ENCODE results near the gene FCER2.

FCER2 gene

DNA sequence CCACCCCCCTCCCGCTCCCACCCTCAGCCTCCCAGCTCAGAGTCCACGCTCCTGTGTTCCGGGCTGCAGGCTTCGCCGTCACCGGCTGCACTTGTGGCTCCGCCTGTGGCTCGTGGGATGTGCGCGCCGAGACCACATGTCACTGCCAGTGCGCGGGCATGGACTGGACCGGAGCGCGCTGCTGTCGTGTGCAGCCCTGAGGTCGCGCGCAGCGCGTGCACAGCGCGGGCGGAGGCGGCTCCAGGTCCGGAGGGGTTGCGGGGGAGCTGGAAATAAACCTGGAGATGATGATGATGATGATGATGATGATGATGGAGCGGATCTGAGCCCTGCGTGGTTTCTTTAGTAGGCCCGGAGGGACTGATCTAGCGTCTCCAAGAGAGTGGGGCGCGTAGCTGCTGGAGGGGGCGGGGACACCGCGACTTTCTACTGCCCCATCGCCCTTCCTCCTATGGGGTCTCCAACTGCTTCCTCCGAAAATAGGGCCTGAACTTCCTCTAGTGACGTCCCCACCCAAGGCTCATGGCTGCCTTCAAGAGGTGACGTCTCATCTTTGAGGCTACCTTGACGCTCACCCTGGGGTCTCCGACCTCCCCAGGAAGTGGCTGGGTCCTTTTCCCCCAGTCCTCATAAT, 31.7 kb downstream of the FCER2 start:
- TF ChIP-seq POLR2A (IDR thresholded peaks at IDR 0.05; ENCODE audit: low read depth, low read length), result no peak
- FAIRE-seq (no peak), DNase-seq (ENCODE audit: insufficient read length, low spot score) (no peak)

DNA sequence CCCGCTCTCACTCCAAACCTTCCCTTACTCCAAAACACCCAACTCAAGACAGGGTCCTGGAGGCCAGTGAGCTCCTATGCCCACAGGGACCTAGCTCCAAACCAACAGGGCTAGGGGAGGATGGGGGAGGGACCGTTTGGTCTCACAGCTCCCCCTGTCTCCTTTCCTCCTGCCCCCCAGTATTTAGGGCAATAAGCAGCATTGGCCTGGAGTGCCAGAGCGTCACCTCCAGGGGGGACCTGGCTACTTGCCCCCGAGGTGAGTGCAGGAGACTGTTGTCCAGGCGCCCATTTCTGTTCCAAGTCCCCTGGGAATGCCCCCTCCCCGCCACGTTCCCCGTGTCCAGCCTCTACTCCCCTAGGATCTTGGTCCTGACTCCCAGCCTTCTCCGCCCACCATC, 32.3 kb downstream of the FCER2 start:
- TF ChIP-seq POLR2A (IDR thresholded peaks at IDR 0.05; ENCODE audit: low read depth, low read length), result no peak
- FAIRE-seq, result no peak
- no peak for DNase-seq (ENCODE audit: insufficient read length, low spot score)

DNA sequence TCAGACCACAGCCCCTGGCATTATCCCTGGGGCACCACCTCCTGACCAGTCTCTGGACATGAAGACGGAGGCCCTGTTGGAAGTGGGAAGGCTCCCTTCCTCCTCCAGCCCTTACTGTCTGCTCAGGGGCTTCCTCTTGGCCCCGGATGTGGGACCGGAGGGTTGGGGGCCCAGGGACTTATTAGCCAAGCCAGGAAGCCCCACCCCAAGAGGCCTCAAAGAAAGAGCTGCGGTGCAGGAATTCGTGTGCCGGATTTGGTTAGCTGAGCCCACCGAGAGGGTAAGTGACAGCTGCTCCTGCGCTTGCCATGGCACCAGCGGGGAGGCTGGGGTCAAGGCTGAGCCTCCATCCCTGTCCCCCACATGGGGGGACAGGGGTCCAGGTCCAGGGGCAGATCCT, 33.1 kb downstream of the FCER2 start, which contains the start of gene RETN:
RETN (plus strand) TSS at position 208 of the 400 bp plus-strand sequence. CDS start 278 bp downstream, outside the sequence.
- TF ChIP-seq POLR2A (IDR thresholded peaks at IDR 0.05; ENCODE audit: low read depth, low read length), result no peak
- DNase-seq (ENCODE audit: insufficient read length, low spot score) (no peak), FAIRE-seq (no peak)

DNA sequence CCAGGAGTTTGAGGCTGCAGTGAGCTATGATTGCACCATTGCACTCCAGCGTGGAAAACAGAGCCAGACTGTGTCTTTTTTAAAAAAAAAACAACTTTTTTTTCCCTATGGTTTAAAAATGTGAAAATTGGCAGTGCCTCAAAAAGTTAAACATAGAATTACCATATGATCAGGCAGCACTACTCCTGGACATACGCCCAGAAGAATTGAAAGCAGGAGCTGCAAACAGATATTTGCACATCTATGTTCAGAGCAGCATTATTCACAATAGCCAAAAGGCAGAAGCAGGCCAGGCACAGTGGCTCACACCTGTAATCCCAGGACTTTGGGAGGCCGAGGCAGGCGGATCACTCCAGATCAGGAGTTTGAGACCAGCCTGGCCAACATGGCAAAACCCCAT, 36.9 kb downstream of the FCER2 start:
- FAIRE-seq (no peak), DNase-seq (ENCODE audit: insufficient read length, low spot score) (no peak)
- no peak for TF ChIP-seq POLR2A (IDR thresholded peaks at IDR 0.05; ENCODE audit: low read depth, low read length)

DNA sequence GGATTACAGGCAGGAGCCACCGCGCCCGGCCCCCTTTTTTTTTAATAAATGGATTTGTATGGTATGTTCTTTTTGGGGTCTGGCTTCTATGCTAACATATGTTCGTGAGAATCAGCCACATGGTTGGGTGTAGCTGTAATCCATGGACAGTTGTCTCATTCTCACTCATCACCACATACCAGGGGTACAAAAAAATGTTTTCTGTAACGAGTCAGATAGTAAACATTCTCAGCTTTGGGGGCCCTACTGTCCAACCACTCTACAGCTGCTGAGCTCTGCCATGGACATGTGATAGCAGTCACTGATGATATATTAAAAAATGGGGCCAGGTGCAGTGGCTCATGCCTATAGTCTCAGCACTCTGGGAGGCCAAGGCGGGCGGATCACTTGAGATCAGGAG, 38.2 kb downstream of the FCER2 start:
- no peak for FAIRE-seq
- TF ChIP-seq POLR2A (IDR thresholded peaks at IDR 0.05; ENCODE audit: low read depth, low read length), result no peak
- DNase-seq (ENCODE audit: insufficient read length, low spot score), result no peak

DNA sequence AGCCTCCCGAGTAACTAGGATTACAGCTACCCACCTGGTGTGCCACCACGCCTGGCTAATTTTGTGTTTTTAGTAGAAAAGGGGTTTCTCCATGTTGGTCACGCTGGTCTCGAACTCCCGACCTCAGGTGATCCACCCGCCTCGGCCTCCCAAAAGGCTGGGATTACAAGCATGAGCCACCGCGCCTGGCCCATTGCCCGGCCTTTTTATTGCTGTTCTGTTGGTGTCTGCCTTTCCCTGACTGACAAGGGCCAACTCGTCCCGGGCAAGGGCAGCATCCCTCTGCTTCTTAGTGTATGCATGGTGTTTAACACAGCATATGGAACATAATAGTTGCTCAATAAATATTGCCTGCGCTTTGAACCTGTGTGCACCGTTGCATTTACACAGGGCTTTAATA, 39.3 kb downstream of the FCER2 start:
- DNase-seq (ENCODE audit: insufficient read length, low spot score) (no peak), FAIRE-seq (no peak)
- no peak for TF ChIP-seq POLR2A (IDR thresholded peaks at IDR 0.05; ENCODE audit: low read depth, low read length)

DNA sequence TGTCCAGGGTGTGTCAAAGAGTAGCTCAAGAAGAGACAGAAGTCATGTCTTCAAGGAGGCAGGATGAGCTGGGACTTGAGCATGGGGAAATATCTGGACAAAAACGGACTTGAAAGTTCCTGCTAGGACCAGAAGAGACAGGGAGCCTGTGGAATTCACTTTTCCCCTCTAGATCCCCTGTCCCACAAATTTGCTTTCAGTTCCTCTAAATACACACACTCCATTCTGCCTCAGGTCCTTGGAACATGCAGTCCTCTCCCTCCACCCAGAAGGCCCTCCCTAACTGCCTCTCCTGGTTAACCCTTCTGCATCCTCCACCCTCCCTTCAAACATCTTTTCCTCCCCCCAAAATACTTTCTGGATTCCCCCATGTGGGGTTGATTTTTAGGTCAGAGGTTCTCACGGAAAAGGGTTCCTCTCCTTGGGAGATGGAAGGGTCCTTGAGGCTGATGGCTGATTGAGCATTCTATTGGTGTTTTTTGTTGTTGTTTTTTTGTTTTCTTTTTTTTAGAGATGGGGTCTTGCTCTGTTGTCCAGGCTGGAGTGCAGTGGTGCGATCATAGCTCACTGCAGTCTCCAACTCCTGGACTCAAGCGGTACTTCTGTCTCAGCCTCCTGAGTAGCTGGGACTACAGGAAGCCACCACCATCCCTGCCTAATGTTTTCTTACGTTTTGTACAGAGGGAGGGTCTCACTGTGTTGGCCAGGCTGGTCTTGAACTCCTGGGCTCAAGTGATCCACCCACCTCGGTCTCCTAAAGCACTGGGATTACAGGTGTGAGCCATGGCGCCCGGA, 40.0 kb downstream of the FCER2 start:
- TF ChIP-seq POLR2A (IDR thresholded peaks at IDR 0.05; ENCODE audit: low read depth, low read length), result no peak
- FAIRE-seq (no peak), DNase-seq (ENCODE audit: insufficient read length, low spot score) (no peak)

DNA sequence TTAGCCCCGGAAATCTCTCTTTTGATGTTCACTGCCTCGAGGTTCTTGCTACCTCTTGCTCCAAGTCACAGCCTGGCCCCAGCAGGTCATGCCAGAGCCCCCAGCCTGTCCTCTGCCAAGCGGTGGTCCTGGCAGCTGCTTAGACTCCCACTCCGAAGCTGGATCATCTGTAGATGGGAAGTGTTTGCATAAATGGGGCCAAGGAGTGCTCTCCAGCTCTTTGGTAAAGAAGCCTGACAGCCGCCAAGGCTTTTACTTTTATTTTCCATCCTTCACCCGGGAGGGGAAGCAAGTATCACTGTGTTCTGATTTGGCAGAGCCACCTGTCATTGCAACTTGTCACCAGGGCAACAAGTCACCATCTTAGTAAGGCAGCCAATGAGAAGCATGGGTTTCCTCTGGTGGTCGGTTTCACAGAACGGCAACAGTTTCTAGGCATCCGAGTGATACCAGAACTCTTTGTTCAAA, 43.7 kb downstream of the FCER2 start:
- DNase-seq (ENCODE audit: insufficient read length, low spot score) (no peak), FAIRE-seq (no peak)
- TF ChIP-seq POLR2A (IDR thresholded peaks at IDR 0.05; ENCODE audit: low read depth, low read length), result no peak

DNA sequence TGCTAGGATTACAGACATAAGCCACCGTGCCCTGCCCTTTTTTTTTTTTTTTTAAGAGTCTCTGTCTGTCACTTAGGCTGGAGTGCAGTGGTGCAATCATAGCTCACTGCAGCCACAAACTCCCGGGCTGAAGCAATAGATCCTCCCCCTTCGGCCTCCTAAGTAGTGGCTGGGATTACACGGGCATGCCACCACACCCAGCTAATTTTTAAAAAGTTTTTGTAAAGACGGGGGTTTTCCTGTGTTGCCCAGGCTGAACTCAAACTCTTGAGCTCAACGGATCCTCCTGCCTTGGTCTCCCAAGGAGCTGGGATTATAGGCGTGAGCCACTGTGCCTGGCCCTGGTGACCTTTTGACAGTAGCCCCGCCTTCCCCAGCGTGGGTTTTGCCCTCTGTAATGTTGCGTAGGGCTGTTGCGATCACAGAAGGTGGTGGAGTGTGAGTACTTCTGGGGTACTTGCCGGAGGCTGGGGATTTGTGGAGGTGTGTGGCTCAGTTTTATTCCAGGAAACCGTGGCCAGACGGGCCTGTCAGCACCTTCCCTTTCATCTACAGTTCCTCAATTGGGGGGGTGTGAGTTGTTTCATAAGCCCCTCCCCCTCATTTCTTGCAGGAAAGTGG, 44.7 kb downstream of the FCER2 start:
- no peak for FAIRE-seq
- TF ChIP-seq POLR2A (IDR thresholded peaks at IDR 0.05; ENCODE audit: low read depth, low read length), result no peak
- DNase-seq (ENCODE audit: insufficient read length, low spot score), result no peak

DNA sequence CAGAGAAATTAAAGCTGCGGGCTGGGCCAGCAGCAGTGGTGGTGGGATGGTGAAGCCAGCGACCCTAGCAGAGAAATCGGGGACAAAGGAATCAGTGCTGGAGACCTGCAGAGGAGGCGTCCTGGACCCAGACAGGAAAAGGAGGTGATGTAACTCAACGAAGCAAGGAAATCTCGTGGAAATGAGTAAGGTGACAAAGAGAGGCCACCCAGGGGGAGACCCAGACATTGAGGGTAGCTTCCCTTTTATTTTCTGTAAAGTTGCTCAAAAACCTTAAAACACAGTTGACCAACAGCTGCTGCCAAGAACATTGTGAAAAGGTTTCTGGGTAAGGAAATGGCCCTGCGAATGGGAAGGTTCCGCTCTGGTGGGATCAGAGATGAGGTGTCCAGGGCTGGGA, 46.4 kb downstream of the FCER2 start:
- FAIRE-seq (no peak), DNase-seq (ENCODE audit: insufficient read length, low spot score) (no peak)
- TF ChIP-seq POLR2A (IDR thresholded peaks at IDR 0.05; ENCODE audit: low read depth, low read length), result no peak

DNA sequence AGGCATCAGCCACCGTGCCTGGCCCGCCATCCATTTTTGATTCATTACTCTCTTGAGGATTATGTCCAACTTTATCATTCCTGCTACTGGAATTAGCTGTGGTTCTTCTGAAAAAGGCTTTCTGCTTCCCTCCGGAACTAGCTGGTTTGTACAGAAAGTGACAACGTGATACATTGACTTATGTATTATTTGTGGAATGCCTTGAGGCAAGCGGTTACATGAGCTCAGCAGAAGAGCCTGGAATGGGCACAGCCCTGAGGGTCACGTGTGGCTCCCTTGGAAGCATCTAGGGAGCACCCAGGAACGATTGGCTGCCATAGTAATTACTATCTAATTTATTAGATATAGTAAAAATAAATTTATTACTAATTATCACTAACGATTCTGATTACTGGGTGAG, 47.5 kb downstream of the FCER2 start:
- no peak for FAIRE-seq
- DNase-seq (ENCODE audit: insufficient read length, low spot score), result no peak
- no peak for TF ChIP-seq POLR2A (IDR thresholded peaks at IDR 0.05; ENCODE audit: low read depth, low read length)

DNA sequence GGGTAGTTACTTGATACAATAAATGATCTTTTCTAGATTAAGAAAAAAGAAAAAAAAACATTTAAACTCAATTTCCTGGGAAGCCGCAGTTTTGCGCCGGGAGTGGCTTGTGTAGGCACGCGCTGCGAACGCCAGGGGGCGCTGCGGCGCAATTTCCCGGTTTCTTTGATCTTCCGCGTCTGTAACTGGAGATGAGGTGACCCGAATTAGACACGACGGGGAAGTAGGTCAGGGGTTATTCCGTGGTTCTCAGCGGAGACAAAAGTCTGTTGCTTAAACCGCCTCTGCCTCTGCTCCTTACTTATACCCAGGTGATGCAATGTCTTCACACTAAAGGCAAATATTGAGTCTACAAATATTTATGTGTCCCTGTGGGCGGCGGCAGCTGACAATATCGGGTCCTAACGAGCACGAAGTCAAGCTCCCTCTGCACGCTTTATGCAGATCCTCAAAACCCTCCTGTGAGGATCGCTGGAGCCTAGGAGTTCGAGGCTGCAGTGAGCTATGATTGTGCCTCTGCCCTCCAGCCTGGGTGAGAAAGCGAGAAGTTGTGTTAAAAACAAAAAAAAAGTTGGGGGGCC, 49.8 kb downstream of the FCER2 start:
- peak; percentile 6 for FAIRE-seq
- TF ChIP-seq POLR2A (IDR thresholded peaks at IDR 0.05; ENCODE audit: low read depth, low read length), result no peak
- DNase-seq (ENCODE audit: insufficient read length, low spot score), result peak; percentile 86

DNA sequence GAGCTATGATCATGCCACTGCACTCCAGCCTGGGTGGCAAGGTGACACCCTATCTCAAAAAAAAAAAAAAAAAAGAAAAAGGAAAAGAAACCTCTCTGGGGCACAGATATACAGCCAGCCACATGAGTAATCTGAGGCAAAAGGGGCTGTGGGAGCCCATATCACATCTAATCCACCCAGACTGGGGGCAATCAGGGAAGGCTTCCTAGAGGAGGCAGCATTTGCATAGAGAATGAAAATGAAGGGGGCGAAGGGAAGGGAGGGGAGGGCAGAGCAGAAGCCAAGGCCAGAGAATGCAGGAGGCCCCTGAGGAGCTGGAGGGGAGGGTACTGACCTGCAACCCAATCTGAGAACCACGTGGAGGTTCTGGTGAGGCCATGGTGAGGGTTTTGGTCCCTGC, 51.8 kb downstream of the FCER2 start:
- no peak for TF ChIP-seq POLR2A (IDR thresholded peaks at IDR 0.05; ENCODE audit: low read depth, low read length)
- no peak for FAIRE-seq
- no peak for DNase-seq (ENCODE audit: insufficient read length, low spot score)
